Stimulated activated naive CD4-positive, alpha-beta T cell (primary cell): ENCODE data around the gene CTU2.

Experiments used
- DNase-seq, 6 experiments: peaks; one replicate each; lab custom pipeline; 2025; lab: John Stamatoyannopoulos, UW

CTU2 gene

DNA sequence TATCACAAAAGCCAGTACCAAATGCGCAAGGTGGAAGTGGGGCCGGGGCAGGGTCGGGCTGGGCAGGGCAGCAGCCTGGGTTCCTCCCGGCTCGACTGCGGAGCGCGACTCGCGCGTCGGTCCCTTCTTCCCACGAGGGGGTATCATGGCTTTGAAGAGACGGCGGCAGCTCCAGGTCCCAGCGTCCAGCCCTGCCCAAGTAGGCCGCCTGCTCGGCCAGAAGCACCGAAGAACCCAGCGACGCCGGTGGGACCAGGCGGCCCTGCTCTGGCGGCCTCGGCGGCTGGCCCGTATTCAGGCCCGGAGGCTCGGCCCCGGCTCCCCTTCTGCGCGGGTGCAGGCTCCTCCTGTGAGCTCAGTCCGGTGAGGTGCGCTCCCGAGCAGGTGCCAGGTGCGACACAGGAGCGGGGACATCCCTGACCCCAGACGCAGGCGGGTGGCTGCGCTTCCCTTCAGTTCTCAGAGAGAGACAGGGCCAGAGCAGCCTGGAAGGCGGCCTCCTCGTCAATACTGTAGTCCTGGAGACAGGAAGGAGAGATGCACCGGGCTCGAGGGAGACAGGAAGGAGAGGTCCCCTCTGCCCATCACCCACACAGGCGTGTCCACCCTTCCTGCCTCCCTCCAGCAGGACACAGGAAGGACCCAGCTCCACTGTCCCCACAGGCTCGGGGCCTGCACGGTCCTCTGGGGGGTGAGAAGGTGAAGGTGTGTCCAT lies 9.0 kb upstream of the CTU2 start:
- no peak for DNase-seq

GRCh38 chr16:88697831-88698615 lies 8.3 kb upstream of the CTU2 start:
- peak in 3 of 6 experiments; percentile 18 to 47 (median 39) for DNase-seq

- no peak for DNase-seq
Observed at GRCh38 chr16:88698646-88699045, 7.7 kb upstream of the CTU2 start.

- DNase-seq, result no peak
Observed at GRCh38 chr16:88699180-88699579, 7.1 kb upstream of the CTU2 start.

DNA sequence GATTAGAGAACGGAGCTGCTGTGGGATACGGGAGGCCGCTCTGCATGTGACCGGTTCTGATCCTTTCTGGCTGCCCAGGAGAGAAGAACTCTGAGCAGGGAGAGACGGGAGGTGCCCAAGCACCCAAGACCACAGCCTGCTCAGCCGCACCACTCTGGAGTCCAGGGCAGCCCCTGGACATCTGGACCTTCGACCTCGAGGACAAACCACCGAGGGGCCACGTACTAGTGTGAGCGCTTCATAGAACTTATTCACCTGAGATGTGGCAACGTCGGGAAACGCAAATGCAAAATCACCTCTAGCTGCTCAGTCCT lies 6.0 kb upstream of the CTU2 start:
- no peak for DNase-seq

DNA sequence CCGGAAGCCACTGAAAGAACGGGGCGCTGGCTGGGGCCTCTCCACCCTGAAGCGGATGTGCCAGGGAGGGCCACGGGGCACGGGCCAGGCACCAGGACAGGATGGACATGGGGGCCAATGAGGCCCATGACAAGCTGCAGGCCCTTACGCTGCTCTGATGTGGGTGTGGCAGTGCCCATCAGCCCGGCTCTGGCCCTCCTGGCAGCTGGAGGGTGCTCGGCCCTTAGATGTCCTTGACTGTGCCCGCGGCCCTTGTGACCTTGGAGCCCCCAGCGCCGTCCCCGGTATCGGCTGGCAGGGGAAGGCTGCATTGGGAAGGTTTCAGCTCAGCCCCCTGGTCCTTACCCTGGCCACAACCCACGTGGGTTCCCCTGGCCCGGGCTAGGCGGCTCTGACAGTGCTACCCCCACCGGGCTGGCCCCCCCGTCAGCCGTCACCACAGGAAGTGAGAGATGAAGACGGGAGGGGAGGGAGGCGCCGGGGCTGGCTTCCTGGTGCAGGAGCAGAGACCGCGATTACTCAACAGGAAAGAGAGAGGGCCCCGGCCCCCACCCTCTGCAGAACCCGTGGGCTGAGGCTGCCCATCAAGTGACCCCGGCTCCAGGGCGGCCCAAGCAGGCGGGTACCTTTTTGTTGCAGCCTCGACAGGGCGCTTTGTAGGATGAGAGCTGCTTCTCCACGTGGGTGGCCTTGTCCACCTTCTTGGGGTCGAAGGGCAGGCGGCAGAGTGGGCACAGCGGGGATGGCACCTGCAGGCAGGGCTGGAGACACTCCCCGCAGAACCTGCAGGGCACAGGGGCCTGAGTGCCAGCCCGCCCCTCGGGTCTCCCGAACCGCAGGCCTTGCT lies 5.4 kb upstream of the CTU2 start:
- DNase-seq, result peak; percentile 86 to 93 (median 90)

DNA sequence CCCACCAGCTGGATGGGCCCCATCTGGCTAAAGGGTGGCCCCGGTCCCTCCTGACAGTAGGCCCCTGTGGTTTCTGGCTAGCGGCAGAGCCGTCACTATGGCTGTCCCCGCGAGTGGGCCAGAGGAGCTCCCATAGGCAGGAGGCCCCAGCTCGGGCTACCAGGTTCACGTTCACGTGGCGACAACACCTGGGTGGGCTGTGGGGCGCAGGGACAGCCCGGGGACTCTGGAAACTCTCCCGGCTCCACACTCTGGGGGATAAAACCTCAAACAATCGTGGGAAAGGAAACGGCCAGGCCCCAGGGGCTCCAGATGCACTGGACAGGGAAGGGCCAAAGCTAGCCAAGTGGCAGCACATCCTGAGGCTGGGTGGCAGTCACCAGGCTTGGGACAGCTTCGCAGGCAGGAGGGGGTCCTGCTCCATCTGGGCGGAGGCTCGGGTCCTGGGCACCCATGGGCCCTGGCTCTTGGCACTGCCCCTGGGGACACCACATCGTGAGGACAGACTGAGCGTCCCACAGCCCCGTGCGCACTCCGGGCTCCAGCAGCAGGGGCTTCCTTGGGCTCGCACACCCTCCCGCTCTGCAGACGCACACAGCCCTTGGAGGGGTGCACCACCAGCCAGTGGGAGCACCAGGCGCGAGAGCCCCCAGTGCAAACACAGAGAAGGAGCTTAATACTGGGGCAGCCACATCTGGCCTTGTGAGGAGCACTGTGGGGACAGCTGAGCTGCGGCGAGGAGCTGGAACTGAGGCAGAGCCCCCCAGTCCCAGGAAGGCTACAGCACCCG lies 4.5 kb upstream of the CTU2 start:
- peak in 1 of 6 experiments; percentile 17 for DNase-seq

DNA sequence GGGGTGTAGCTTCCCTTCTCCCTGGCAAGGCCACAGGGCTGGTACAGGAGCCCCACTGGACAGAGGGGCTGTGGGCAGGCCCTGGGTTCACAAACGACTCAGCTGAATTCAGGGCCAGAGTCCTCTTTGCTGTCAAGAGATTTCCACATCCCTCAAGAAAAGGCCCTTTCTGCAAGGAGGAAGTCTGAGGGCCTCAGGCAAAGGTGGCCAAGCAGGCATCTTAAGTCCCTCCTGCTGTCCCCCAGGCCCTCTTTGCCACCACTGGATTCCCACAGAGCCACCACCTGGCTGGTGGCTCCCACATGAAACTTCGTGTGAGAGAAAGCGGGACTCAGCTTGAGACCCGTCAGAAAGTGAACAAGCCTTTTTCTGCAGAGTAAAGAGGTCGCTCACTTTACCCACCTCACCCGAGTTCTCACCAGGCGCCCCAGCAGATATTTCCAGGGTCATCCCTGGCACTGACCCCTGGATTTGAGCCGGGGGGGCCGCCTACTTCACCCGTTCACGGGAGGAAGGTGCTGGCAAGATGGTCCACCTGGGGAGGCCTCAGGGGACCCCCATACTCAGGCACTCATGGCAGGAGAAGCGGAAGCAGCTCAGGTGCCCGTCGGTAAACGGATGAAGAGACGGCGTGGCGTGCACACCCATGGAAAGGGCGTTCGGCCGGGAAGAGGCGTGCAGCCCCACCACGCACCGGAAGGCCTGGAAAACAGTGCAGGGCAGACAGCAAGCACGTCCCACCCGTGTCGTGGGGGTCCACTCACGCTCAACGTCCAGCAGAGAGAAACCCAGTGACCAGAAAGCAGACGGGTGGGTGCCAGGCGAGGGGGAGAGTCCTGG lies 3.7 kb upstream of the CTU2 start:
- peak in 2 of 6 experiments; percentile 9 to 42 for DNase-seq

DNA sequence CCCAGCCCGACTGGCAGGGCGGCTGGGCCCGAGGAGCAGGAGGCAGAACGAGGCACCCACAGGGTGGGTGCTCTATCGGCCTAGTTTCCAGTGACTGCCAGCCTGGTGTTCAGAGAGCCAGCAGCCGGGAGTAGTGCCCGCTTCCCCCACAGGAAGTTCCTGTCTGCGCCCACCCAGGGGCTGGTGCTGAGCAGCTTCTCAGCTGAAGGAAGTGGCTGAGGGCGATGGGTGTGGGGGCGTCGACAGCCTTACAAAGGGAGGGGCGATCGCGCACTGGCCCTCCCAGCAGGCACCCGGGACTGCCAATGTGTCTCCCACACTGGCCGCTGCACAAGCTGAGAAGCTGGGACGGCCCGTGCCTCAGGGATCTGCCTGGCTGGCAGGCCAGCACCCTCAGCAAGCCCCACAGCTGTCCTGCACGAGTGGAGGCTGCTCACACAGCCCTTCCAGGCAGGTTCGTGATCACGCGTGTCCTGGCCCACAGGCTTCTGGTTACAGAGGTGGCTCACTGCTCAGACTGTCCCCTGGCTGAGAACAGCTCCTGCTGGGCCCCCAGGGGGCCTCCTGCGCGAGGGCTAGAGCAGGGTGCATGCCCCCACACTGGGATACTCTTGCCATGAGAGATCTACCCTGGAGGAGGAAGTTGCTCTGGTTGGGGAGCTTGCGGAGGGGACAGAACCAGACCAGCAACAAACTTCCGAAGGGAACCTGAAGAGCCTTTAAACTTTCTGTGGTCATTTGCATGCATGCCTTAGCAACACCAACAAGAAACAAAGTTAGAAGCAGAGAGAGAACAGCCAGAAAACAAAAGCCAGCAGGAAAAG lies 2.6 kb upstream of the CTU2 start:
- peak; percentile 43 to 66 (median 62) for DNase-seq

GRCh38 chr16:88705076-88705684 lies 1.1 kb upstream of the CTU2 start:
- DNase-seq, result peak; percentile 32 to 56 (median 44)

- peak in 1 of 6 experiments; percentile 43 for DNase-seq
Observed at GRCh38 chr16:88705801-88706228, 488 bp upstream of the CTU2 start.

DNA sequence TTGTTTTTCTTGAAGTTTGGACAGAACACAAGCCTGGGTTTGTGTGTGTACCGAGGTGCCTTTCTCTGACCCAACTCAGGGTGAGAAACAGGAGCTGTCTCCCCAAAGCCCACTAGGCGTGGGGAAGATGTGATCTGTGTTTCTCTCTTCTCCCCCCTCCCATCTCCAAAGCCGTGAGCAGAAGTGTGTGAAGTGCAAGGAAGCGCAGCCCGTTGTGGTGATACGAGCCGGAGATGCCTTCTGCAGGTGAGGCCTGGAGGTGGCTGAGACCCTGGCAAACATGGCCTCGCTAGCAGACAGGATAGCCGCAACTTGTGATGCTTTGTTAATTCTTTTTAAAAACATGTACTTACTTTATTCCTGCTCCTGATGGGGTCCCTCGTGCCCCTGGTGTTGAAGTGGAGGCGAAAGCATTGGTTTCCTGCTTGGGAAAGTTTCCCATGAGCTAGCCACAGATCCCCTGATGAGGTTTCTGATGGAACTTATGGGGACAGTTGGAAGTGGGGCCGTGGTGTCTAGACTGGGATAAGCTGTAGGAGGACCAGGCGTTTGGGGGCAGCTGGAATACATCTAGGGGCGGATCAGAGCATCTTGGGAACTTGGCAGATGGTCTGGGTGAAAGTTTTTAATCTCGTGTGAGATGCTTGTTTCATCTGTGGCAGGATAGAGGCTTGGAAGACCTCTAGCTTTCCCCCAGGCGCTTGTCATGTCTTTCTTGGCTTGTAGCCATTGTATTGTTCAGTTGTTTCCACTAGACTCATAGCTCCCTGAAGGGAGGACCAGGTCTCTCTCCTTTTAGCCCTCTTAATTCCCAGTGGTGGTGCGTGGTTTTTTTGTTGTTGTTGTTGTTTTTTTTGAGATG lies 893 bp downstream of the CTU2 start:
- DNase-seq, result no peak

GRCh38 chr16:88710556-88710955 lies 4.3 kb downstream of the CTU2 start:
- no peak for DNase-seq

GRCh38 chr16:88711750-88712340 lies 5.5 kb downstream of the CTU2 start:
- no peak for DNase-seq

DNA sequence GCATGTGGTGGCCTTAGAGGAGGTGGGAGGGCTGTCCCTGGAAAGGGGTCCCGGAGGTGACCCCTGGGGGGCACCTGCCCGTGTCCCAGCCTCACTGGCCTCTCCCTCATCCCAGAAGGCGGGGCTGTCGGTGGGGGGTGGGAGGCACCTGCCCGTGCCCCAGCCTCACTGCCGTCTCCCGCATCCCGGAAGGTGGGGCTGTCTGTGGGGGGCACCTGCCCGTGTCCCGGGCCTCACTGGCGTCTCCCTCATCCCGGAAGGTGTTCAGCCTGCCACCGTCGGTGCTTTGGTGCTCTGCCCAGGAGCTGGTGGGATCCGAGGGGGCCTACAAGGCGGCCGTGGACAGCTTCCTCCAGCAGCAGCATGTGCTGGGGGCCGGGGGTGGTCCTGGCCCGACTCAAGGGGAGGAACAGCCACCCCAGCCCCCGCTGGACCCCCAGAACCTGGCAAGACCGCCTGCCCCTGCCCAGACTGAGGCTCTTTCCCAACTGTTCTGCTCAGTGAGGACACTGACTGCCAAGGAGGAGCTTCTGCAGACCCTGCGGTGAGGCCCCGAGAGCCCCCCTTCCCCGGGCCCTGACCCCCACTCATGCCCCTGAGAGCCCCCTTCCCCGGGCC lies 6.2 kb downstream of the CTU2 start:
- DNase-seq, result no peak

DNA sequence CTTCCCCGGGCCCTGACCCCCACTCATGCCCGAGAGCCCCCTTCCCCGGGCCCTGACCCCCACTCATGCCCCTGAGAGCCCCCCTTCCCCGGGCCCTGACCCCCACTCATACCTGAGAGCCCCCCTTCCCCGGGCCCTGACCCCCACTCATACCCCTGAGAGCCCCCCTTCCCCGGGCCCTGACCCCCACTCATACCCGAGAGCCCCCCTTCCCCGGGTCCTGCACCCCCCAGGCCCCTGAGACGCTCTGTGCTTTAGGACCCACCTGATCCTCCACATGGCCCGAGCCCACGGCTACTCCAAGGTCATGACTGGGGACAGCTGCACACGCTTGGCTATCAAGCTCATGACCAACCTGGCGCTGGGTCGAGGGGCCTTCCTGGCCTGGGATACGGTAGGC lies 6.8 kb downstream of the CTU2 start:
- no peak for DNase-seq

GRCh38 chr16:88713568-88714419 lies 7.5 kb downstream of the CTU2 start:
- DNase-seq, result no peak
